Heart left ventricle (tissue), 16 donors: Measurements from ENCODE around the gene ETHE1. TPM values are rescaled to one million over a fixed set of nuclear protein-coding genes. Genes with fewer than 3 reads are reported as not detected.

ENCODE experiments used
- ATAC-seq, 4 donors: fragments of 200-7000 bp; cut with Tn5 transposase; one replicate each; pipeline ENCODE4 v1.9.1; 2020 to 2022; ENCODE audit warnings: moderate library complexity in 4 of 4, mild to moderate bottlenecking in 3 of 4, moderate number of reproducible peaks in 1 of 4
- DNase-seq, 5 donors: peaks; one replicate each; pipeline ENCODE4 v3.0.0-alpha.2; 2020
- H3K27ac ChIP-seq, 12 donors: fragments of 200-600 bp; sonication (generic) in 4 of 12; one replicate each; pipeline versions ENCODE4 v1.5.0 to v1.8.0; 2016 to 2022; ENCODE audit warnings: mild to moderate bottlenecking in 2 of 12
- H3K27me3 ChIP-seq, 9 donors: fragments of 200-600 bp; sonication (generic) in 2 of 9; one replicate each; pipeline versions ENCODE4 v1.5.1 to v1.8.0; 2016 to 2022; ENCODE audit warnings: mild to moderate bottlenecking in 3 of 9
- H3K36me3 ChIP-seq, 9 donors: fragments of 200-600 bp; sonication (generic) in 2 of 9; one replicate each; pipeline versions ENCODE4 v1.5.0 to v1.8.0; 2018 to 2022; ENCODE audit warnings: mild to moderate bottlenecking in 2 of 9
- H3K4me1 ChIP-seq, 12 donors: fragments of 200-600 bp; sonication (generic) in 4 of 12; one replicate each; pipeline versions ENCODE4 v1.5.0 to v1.8.0; 2016 to 2022; ENCODE audit warnings: mild to moderate bottlenecking in 3 of 12
- H3K4me3 ChIP-seq, 12 donors: fragments of 200-600 bp; sonication (generic) in 4 of 12; one replicate each; pipeline versions ENCODE4 v1.5.0 to v1.8.0; 2017 to 2022; ENCODE audit warnings: mild to moderate bottlenecking in 9 of 12, moderate library complexity in 4 of 12
- H3K9me3 ChIP-seq, 12 donors: fragments of 200-600 bp; sonication (generic) in 4 of 12; one replicate each; pipeline versions ENCODE4 v1.5.0 to v1.8.0; 2016 to 2022; ENCODE audit warnings: mild to moderate bottlenecking in 1 of 12
- CTCF ChIP-seq, 12 donors: fragments of 200-600 bp; sonication (generic) in 4 of 12; IDR thresholded peaks; one replicate each; pipeline versions ENCODE4 v1.5.0 to v1.8.0; 2018 to 2022; ENCODE audit warnings: antibody characterized with exemption in 12 of 12, mild to moderate bottlenecking in 5 of 12
- POLR2A ChIP-seq, 2 donors: fragments of 450-650 bp; IDR thresholded peaks; one replicate each; pipeline ENCODE4 v1.6.1; 2017; ENCODE audit warnings: antibody characterized with exemption in 2 of 2, mild to moderate bottlenecking in 2 of 2, moderate library complexity in 2 of 2
- WGBS, 4 donors: extraction: QIAGEN DNeasy Blood & Tissue Kit in 2 of 4; methylation state at CpG; one replicate each; pipeline versions ENCODE4 v1.1.5 to v1.1.7; 2013 to 2018; 5-methylcytosine and 5-hydroxymethylcytosine counted together
- intact Hi-C, 10 donors: fragments of 100-400 bp; cut with DNase I; formaldehyde crosslinking; loops; one replicate each; pipeline versions ENCODE4 v1.11.1 to v1.14.2; 2022
- polyA plus RNA-seq, 2 donors: library from polyadenylated mRNA; stranded (reverse); fragments of 200-250 nt; gene quantifications; one replicate each; pipeline ENCODE4 v1.2.3, GENCODE V29; 2013
- total RNA-seq, 9 donors: library from RNA; depleted of rRNA in 2 of 9; stranded (reverse); fragments of >200 nt in 2 of 9; fragmentation: NEBNext Ultra II Directional in 3 of 9; extraction: Animal tissue kit (Norgen Biotek cat#: 25700) in 3 of 9; gene quantifications; one replicate each; pipeline versions ENCODE4 v1.1.0 to v1.2.4, GENCODE V29; 2016 to 2023
- donor health status: ischemic (EF 13 %, LVEDD 7.1; RV severe dilation, severe dysfunction).
- donor health status: healthy with polysubstance abuse.
- donor health status: DM: no; HTN: yes; CAD: no.
- donor health status: DM: no; HTN: no; CAD: no.
- donor health status: ischemic (EF 25% LVEDD 6.9; RV normal size, moderate dysfunction).
- donor health status: ischemic (EF 25% LVEDD 5.7; RV mildly dilated, moderate dysfunction).
- donor health status: healthy.
- donor health status: DM: yes; HTN: yes; CAD: no.
- donor health status: ischemic (EF 35%, LVEDD 5.7; RV mildly dilated, moderate dysfunction).
- donor health status: nonischemic (EF 11% LVEDD 7.7; RV severe dilation, severe dysfunction).
- donor health status: DM: yes; HTN: yes; CAD: no.
- donor health status: PGD.
- donor health status: ischemic (EF 29% LVEDD 5.4; RV normal size, mild dysfunction).
- donor health status: nonischemic (EF 23%, LVEDD 6.1; RV moderate dilation, normal function).

The ETHE1 gene
- total and polyA plus RNA-seq, 11 donors: 6.0 to 27.6 (median 14.2) TPM

- peaks cover 0 to 21% (median 9%) of the 10 kb centered on the region in 12 donors for H3K4me1 ChIP-seq
- WGBS, 4 donors: 9 to 16% (median 12%) methylated on average over 27 to 33 of the region's 33 CpGs
- TF ChIP-seq CTCF (IDR thresholded peaks at IDR 0.05) (no peak), POLR2A (IDR thresholded peaks at IDR 0.05) (no peak)
- peaks cover 0 to 6% (median 0%) of the 10 kb centered on the region in 9 donors for H3K27me3 ChIP-seq
- peak overlapping the region; percentile 34 to 83 (median 68) for H3K4me3 ChIP-seq
- no peaks in the 10 kb centered on the region for H3K36me3 ChIP-seq
- ATAC-seq: peak; percentile 72 to 76 (median 74)
- no peaks in the 10 kb centered on the region for H3K9me3 ChIP-seq
- peak overlapping the region in 11 of 12 donors; percentile 71 to 92 (median 80) for H3K27ac ChIP-seq
- intact Hi-C loops: loop anchor here in 7 of 10 donors (5.0 kb wide), 2 partner anchors 38 to 58 kb away; partner anchors contain the start of gene PHLDB3 (in 7 of the 7)
- DNase-seq: peak in 4 of 5 donors; percentile 77 to 85 (median 84)
Observed at GRCh38 chr19:43464134-43464775, 62.7 kb downstream of the ETHE1 start.

- Histone ChIP-seq H3K4me3 (peak overlapping the region; percentile 34 to 83 (median 68)), H3K9me3 (no peaks in the 10 kb centered on the region), H3K27ac (peak overlapping the region in 11 of 12 donors; percentile 71 to 92 (median 80)), H3K27me3 (peaks cover 0 to 6% (median 0%) of the 10 kb centered on the region in 9 donors), H3K4me1 (peaks cover 0 to 21% (median 9%) of the 10 kb centered on the region in 12 donors), H3K36me3 (no peaks in the 10 kb centered on the region)
- TF ChIP-seq POLR2A (IDR thresholded peaks at IDR 0.05): no peak
- peak; percentile 94 to 96 (median 95) for ATAC-seq
- peak; percentile 96 to 98 (median 97) for DNase-seq
- 0 to 1% (median 1%) methylated on average over 27 to 57 of the region's 57 CpGs for WGBS, 4 donors
- intact Hi-C loops: loop anchor here in 8 of 10 donors (1.0 to 5.0 kb wide), 4 partner anchors 12 to 59 kb away; partner anchors contain the start of gene PHLDB3 (in 8 of the 8)
Observed at GRCh38 chr19:43463381-43464133, 63.4 kb downstream of the ETHE1 start.

- peaks cover 0 to 21% (median 9%) of the 10 kb centered on the region in 12 donors for H3K4me1 ChIP-seq
- DNase-seq: no peak
- intact Hi-C loops: loop anchor here in 8 of 10 donors (1.0 to 5.0 kb wide), 4 partner anchors 12 to 59 kb away; partner anchors contain the start of gene PHLDB3 (in 8 of the 8)
- ATAC-seq: no peak
- peak overlapping the region; percentile 34 to 83 (median 68) for H3K4me3 ChIP-seq
- 9 to 33% (median 12%) methylated on average over 12 to 33 of the region's 33 CpGs for WGBS, 4 donors
- no peaks in the 10 kb centered on the region for H3K36me3 ChIP-seq
- TF ChIP-seq POLR2A (IDR thresholded peaks at IDR 0.05) (no peak), CTCF (IDR thresholded peaks at IDR 0.05) (no peak)
- peak overlapping the region in 7 of 12 donors; percentile 8 to 92 (median 80) for H3K27ac ChIP-seq
- peaks cover 0 to 6% (median 0%) of the 10 kb centered on the region in 9 donors for H3K27me3 ChIP-seq
- no peaks in the 10 kb centered on the region for H3K9me3 ChIP-seq
Observed at GRCh38 chr19:43462785-43463380, 64.1 kb downstream of the ETHE1 start.

GRCh38 chr19:43462383-43462782 lies 64.6 kb downstream of the ETHE1 start:
- ATAC-seq (no peak), DNase-seq (no peak)
- Histone ChIP-seq H3K9me3 (no peaks in the 10 kb centered on the region), H3K36me3 (no peaks in the 10 kb centered on the region), H3K4me3 (peak overlapping the region in 1 of 12 donors; percentile 69), H3K27ac (no peak overlapping the region), H3K27me3 (peaks cover 0 to 6% (median 0%) of the 10 kb centered on the region in 9 donors), H3K4me1 (peaks cover 0 to 21% (median 9%) of the 10 kb centered on the region in 12 donors)
- 89 to 92% (median 91%) methylated on average over 7 of the region's 7 CpGs for WGBS, 4 donors
- intact Hi-C loops: loop anchor here in 8 of 10 donors (2.0 to 5.0 kb wide), 3 partner anchors 40 to 60 kb away; partner anchors contain the start of gene PHLDB3 (in 8 of the 8)
- TF ChIP-seq CTCF (IDR thresholded peaks at IDR 0.05): no peak
- no peak for TF ChIP-seq POLR2A (IDR thresholded peaks at IDR 0.05)
